ENCODE measurements around the gene CDH13.

The CDH13 gene

DNA sequence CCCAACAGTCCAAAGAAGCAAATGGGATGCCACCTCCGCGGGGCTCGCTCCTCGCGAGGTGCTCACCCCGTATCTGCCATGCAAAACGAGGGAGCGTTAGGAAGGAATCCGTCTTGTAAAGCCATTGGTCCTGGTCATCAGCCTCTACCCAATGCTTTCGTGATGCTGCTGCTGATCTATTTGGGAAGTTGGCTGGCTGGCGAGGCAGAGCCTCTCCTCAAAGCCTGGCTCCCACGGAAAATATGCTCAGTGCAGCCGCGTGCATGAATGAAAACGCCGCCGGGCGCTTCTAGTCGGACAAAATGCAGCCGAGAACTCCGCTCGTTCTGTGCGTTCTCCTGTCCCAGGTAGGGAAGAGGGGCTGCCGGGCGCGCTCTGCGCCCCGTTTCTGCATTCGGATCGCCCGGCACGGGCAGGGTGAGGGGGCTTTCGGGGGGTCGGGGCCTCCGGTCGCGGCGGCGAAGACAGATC, at the start of gene CDH13:
Gene CDH13 (plus strand): TSS at position 179 of the 471 bp plus-strand sequence.
- no peak for DNase-seq

DNA sequence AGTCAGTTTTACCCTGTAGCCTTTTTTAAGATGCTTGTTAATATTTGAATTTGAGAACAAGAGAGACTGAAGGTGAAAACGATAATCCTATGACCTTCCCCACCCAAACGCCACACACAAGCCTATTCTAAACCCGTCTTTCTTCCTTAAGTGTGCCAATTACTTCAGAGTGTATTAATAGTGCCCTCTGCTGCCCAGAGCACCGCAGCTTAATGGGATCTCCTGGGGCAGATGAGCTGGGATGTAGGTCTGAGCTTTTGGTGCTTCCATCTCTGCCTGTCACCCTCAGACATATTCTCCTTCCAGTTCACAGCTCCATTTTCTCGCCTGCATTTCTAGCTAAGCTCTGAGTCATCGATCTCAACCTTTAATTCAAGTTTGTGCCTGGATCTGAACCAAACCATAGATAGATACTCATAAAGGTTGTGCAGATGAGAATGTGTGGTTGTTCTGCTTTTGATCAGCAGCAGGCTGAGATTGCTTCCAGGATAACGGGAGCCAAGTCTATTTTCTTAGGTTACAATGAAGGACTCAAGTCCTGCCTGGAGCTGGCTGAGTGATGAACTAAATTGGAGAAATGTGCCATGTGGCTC, 46.4 kb upstream of the CDH13 start:
- DNase-seq = no peak

DNA sequence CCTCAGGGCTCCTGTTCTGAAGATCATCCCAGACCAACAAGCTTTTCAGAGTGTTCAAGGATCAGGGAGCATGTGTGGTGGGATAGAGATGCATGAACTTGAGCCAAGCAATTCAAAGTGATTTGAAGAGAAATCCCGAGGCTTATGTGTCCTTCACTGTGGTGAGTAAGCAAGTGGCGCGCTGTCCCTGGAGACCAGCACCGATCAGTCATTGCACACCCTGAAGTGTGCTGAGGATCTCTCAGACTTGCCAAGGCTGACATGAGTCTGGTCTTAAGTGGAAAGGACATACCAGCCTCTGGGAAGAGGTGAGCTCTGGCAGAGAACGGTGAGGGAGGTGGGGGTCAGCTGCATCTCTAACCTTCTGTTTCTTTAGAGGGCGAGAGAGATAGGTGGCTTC, 43.8 kb upstream of the CDH13 start:
- no peak for DNase-seq

DNA sequence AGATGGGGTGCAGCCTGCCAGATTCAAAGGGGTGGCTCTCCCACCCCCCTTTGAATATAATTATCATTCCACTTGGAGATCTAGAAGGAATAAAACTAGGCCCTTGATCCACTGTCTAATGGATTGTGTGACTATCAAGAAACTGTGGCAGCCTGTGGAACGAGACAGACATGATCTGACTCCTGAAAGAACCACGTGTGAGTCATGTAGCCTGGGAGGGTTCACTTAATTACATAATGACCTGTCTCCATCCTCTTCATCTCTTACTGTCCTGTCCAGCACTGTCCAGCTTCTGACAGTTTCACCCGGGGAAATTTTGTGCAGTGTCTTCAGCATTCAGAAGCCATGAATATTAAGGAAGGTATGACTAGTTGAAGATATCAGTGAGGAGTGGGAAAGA, 43.3 kb upstream of the CDH13 start:
- DNase-seq = no peak

DNA sequence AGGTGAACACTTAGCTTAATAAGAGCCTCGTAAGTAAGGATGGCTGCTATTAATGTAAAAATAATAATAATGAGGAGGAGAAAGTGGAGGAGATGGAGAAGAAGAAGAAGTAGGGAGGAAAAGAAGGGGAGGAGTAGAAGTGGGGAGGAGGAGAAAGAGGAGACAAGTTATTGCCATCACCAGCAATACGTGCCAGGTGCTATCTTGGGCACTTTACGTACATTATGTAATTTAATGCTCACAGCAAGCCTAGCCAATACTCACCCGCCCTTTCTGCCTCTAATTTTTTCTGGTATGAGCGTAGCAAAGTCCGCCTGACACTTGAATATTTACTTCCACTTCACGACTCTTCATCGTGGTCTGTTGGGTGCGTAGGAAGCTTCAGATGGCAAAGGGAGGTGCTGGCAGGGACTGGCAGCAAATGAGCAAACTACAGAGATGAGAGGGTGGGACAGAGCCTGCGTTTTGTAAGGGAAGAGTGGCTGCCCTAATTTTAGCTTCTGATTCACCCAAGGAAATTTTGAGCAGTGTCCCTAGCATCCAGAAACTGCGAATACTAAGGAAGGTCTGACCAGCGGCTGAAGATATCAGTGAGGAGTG, 42.1 kb upstream of the CDH13 start:
- DNase-seq = no peak

DNA sequence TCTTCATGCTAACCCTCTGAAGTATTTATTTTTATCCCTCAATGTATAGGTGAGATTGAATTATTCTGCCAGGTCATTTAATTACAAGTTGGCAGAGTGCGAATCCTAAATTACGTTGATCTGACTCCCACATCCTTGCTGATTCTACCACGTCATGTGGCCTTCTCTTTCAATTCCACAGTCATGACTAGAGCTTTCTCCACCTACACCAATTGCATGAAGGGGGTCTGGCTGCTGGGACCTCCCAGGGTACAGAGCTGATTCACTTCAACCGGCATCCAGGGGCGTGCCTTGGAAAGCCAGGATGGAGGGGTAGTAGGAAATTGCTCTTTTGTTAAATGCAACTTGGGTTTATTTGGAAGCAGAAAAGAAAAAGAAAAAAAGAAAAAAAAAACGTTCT, 41.1 kb upstream of the CDH13 start:
- DNase-seq = no peak

DNA sequence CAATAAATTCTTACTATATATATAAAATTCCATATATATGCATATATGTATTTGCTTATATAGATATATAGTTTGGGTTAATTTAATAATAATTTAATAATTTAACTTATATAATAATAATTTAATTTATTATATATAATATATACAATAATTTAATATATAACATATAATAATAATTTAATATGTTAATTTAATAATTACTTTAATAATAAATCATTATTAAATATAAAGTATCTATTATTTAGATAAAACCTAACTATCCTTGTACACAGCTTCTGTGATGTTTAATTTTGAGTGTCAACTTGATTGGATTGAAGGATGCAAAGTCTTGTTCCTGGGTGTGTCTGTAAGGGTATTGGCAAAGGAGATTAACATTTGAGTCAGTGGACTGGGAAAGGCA, 40.6 kb upstream of the CDH13 start:
- no peak for DNase-seq

DNA sequence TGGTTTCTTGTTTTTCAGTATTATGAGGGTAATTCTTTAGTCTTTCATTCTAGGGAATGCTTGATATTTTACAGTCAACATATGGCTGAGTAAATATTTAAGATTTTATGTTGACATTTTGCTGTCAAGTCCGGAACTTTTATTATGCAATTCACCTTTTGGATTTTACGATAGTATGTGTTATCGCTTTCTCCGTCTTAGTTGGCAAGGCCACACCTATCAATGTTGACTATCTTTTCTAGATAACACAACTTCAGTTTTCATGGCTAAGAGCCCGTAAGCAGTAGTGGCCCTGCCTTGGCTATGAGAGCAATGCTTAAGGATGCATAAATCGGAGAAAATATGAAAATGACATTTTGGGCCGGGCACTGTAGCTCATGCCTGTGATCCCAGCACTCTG, 39.5 kb upstream of the CDH13 start:
- DNase-seq = no peak

DNA sequence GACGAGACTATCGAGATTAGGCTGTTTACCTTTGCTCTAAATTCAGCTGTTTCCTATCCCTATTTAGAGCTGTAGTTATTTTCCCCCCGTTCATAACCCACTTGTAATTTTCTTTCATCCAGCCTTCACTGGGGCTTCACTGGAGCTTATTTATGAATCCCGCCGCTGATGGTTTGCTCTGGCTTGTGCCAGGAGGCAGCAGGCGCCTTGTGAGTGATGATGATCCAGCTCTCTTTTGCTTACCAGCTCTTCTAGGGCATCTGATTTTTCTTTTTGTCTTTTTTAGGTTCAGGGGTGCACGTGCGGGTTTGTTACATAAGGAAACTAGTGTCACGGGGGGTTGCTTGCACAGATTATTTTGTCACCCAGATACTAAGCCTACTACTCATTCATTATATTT, 37.4 kb upstream of the CDH13 start:
- no peak for DNase-seq

DNA sequence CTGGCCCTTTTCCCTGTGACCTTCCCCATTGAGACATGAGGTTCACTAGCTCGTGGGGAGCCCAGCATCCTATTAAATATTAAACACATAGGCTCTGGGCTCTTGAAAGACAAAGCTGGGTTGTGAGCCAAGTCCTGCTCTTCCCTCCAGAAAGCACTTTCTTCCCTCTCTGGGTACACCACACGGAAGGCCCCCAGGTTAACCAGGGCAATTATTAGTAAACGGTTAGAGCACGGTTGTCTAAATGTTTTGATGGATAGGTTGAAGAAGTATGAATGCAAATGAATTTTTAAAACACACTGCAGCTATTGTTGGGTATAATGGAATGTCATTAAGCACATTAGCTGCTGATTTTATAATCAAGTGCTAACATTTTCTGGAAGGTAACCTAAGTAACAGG, 32.7 kb upstream of the CDH13 start:
- DNase-seq = no peak

DNA sequence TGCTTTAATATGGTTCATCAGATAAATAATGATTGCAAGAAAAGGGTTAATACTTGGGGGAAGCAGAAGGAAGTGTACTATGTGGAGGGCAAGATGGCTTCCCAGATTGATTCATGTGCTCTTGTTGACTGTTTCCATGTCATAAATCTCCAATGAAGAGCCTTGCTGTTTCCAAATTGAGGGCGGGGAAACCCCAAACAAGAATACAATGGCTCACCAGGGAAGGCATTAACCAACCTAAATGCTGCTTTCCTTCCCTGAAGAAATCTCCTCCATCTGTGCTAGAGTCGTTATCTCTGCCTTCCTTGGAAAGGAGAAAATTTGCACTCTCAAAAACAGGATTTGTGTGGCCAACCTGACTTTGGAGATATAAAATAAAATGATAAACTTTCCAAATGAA, 28.0 kb upstream of the CDH13 start:
- no peak for DNase-seq

DNA sequence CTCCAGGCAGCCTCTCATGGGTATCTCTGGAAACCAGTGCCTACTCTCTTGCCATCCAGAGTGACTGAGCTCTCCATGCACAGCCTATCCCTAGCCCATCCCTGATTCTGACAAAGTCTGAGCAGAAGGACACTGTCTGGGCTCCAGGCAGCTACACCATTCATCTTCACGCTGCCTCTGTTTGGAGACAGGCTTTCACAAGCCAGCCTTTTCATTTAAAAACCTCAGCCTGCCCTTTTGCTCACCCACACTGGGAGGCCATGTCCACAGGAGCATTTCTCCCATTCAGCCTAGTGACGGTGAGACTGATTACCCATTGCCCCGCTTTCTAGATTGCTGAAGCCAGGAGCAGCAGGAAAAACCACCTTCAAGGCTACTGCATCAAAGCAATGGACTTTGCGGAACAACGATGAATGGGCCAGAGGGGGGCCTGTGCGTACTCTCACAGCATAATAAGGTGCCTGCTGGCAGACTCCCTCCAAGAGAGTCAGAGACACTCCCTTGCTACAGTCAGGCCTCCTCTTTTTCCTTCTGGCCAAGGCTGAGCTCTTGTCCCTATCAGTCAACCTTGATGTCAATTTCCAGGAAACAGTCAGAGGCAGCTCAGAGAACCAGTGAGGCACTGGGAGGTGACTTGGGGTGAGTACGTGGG, 24.7 kb upstream of the CDH13 start:
- no peak for DNase-seq

DNA sequence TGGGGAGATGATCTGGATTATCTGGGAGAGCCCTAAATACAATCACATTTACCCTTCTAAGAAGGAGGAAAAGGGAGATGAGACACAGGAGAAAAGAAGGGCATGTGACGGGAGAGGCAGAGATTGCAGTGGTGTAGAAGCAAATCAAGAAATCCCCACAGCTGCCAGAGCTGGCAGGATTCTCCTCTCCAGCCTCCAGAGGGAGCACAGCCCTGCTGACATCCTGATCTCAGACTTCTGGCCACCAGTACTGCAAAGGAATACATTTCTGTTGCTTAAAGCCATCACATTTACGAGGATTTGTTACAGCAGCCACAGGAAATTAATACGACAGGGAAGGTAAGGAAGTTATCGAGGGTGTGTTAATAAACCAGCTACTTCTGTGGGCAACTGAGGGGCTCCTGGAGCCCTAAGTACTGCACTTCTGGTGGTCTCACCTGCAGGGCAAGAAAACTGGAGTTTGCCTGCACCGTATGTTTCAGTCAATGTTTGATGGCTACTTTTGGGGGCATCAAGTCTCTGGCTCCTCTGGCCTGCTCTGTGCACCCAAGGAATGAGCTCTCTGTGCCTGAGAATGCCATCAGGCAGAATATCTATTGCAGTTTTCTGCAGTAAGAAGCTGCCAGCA, 22.9 kb upstream of the CDH13 start:
- DNase-seq = no peak

DNA sequence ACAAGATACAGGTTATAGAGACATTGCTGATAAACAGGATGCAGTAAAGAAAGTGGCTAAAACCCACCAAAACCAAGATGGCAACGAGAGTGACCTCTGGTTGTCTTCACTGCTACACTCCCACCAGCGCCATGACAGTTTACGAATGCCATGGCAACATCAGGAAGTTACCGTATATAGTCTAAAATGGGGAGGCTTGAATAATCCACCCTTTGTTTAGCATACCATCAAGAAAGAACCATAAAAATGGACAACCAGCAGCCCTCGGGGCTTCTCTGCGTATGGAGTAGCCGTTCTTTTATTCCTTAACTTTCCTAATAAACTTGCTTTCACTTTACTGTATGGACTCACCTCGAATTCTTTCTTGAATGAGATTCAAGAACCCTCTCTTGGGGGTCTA, 21.7 kb upstream of the CDH13 start:
- DNase-seq = no peak

DNA sequence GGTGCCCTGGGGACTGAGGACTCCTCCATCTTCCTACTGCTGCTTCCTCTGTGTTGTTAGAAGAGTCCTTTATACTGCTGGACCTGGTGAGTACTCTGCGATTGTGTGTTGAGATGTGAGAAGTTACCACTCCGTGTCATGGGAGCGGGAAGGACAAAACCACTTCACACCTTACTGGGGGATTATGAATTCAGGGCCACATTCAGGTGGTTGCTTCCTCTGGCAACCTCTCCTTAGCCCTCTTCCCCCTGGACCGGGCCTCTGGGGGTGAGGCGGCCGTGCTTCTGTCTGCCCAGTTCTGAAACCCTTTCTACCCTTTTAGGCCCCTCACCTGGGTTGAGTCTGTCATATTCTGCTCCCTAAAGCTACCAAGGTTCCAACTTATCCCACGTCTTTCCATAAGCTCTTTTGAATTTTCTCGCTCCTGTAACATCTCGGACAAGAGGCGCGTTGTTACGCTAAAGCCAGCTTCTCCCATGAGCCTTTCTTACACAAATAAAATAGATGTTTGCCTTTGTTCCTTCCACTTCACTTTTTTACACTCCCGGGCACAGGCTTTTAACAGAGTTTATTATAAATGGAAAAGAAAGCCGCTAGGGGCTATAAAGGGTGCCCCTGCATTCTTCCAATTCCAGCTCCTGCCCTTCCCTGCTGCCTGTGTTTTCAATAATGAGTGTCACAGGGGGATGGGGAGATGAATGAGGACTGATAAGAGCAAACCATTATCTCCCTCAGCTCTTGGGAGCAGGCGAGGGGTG, 20.7 kb upstream of the CDH13 start:
- DNase-seq = no peak

DNA sequence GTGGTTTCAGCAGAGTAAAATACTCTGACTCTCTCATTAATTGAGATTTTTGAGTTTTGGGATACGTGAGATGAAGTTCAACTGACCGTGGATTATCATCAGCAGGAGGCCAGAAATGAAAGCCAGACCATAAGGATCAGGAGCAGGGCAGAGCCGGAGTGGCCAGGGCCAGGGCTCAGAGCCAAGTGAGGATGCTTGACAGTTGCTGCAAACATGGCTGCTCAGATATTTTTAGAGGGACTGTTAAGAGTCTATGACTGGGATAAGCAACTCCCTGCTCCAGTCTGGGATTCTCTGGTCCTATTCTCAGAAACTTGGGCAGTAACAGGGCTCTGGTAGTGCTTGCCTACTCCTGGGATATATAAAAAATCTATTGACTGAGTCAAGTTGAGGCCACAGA, 17.6 kb upstream of the CDH13 start:
- DNase-seq = no peak

DNA sequence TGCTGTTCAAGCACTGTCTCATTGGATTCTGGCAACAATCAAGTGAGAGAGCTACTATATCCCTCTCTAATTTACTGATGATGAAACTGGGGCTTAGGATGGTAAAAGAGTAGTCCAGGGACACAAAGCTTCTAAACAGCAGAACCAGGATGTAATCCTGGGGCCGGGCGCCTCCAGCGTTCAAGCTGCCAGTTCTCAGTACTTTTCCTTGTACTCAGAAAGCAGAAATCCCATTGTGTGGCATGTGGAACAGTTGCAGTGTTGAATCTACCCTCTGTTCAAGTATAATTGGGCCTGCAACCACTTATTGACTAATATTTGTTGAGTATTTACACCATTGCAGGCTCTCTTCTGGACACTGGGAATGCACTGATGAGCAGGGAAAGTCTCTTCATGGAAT, 14.5 kb upstream of the CDH13 start:
- no peak for DNase-seq

DNA sequence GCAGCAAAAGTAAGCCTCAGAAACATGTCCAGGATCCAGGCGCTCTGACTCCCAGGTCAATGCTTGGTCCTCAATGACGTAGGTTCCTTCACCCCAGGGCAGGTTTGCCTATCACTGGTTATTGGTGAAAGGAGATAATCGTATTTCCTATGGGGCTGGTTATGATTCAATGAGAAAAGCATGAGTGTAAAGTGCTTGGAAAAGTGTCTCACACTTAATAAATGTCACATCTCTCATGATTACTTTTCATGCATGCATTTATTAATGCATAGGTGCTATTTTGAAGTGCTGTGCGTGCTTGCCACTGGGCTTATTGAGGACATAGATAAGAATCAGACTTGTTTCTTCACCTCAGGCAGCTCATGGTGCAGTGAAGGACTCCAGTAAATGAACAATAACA, 10.4 kb upstream of the CDH13 start:
- no peak for DNase-seq

DNA sequence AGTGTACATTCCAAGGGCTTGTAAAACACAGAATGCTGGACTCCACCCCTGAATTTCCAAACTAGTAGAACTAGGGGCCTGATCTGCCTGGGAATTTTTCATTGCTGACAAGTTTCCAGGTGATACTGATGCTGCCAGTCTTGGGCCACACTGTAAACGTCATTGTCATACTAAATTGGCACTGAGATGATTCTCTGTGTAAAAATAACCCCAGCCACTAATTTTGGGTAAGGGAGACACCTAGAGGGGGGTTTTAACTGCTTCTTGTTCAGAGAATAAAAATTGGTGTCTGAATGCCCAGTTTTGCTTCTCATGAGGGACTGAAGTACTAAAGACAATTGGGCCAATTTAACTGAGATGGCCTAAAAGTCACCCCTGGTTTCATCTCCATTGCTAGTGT, 5.0 kb upstream of the CDH13 start:
- no peak for DNase-seq

DNA sequence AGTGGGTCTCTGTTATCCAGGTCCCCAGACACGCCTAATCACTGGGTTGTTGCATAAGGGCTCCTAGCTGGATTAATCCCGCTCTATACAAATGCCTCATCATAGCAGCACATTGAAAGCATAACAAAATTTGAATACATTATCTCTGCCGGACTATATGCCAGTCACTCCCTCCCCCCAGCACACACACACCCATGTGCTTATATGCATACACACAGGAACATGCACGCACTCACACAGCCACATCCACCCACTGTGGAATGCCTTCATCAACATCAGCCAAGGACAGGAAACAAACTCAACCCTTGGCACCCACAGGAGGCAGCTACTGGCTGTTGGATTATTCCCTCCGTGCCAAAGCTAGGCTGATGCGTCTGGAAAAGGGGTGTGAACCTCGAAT, 3.5 kb upstream of the CDH13 start:
- no peak for DNase-seq

DNA sequence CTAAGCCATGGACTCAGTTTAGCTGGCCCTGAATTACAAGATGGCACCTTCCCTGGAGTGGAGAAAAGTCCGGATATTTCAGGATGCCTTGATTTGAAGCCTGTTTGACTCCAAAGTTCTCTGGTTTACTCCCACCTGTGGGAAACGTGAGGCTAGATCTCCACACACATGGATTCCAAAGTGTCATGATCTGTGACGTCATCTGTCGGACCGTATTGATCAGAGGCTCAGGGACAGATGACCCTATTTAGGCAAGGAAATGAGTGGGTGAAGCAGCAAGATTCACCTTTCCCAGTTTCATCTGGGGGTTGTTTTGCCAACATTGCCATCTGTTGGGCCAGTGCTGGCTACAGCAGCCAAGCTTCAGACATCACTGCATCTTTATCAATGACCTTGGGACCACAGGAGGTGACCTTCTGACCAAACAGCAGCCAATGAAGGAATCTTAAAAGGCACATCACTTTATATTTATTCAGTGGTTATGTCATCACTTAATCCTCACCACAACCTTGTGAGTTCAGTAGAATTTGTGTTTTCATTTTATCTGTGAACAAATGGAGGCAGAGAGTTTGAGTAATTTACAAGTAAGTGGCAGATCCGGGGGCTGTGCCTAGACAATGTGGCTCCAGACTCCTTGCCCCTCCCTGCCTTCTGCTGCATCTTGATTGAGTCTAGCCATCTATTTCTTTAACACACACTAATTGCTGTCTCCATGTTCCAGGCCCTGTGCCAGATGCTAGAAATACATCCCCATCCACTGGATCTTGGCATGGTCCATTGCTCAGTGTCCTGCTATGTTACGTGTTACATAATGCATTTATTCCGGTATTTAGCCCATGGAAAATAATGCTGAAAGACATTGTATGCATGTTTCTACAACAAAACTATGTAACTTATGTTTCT, 1.5 kb upstream of the CDH13 start:
- DNase-seq = no peak

DNA sequence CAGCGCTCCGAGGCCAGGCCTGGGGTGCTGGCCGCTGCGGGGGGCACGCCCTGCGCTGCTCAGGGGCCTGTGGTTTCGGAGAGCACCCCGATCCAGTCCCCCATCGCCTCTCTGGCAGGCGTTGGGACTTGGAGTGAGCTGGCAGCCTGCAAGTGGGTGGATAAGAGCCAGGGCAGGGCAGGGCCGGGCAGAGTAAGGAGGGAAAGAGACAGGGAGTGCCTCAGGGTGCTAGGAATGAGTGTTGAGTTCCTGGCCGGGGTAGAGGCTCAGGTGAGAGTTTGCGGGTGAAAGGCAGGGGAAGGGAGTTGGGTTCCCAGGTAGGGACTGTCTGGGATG, 1.3 kb downstream of the CDH13 start:
- no peak for DNase-seq

DNA sequence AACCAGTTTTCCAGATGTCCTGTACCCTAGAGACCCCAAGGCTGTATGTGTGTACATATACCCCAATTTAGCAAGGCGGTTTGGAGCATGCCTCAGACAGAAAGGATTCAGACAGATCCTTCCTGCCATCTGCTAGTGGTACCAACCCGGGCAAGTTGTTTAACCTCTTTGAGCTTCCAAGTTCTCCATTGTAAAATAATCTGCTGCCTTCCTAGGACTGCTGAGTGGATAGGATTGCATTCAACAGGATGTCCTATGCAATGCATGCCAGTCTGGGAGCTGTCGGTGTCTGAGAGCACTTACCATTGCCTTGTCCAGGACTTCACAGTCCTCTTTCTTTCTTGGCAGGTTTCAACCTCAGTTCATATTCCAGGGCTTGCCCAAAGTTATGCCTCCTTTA, 1.9 kb downstream of the CDH13 start:
- DNase-seq = no peak
